ENCODE results near the gene MGAT4A. TPM values are rescaled to one million over a fixed set of nuclear protein-coding genes. Genes with fewer than 3 reads are reported as not detected.

Gene MGAT4A
- total RNA-seq, 1 experiment from 2014 or later = 2.7 TPM

- in situ Hi-C loops (cut with HindIII; ENCODE audit: low pct_unique_long_range_greater_than_20kb, low sequenced_read_pairs) = no loop called here
- no peak for DNase-seq (ENCODE audit: low read depth)
These were observed 87.3 kb downstream of the MGAT4A start for GRCh38 chr2:98643496-98644100.

- in situ Hi-C loops (cut with HindIII; ENCODE audit: low pct_unique_long_range_greater_than_20kb, low sequenced_read_pairs) = no loop called here
- DNase-seq (ENCODE audit: low read depth) = no peak
These were observed 93.4 kb downstream of the MGAT4A start for GRCh38 chr2:98637401-98638147.

- DNase-seq (ENCODE audit: low read depth) = no peak
- in situ Hi-C loops (cut with HindIII; ENCODE audit: low pct_unique_long_range_greater_than_20kb, low sequenced_read_pairs) = no loop called here
These were observed 96.4 kb downstream of the MGAT4A start for GRCh38 chr2:98634406-98635092.

GRCh38 chr2:98632351-98632750, 98.6 kb downstream of the MGAT4A start:
- in situ Hi-C loops (cut with HindIII; ENCODE audit: low pct_unique_long_range_greater_than_20kb, low sequenced_read_pairs) = no loop called here
- DNase-seq (ENCODE audit: low read depth) = no peak

- in situ Hi-C loops (cut with HindIII; ENCODE audit: low pct_unique_long_range_greater_than_20kb, low sequenced_read_pairs) = loop anchor here (25.0 kb wide), 1 partner anchor 439 kb away; no protein-coding TSS in a partner anchor
- no peak for DNase-seq (ENCODE audit: low read depth)
These were observed 107.3 kb downstream of the MGAT4A start for GRCh38 chr2:98623657-98624056.

- no peak for DNase-seq (ENCODE audit: low read depth)
- in situ Hi-C loops (cut with HindIII; ENCODE audit: low pct_unique_long_range_greater_than_20kb, low sequenced_read_pairs) = loop anchor here (25.0 kb wide), 1 partner anchor 445 kb away; no protein-coding TSS in a partner anchor
These were observed 113.8 kb downstream of the MGAT4A start for GRCh38 chr2:98617149-98617548.

GRCh38 chr2:98615481-98615880, 115.5 kb downstream of the MGAT4A start:
- no peak for DNase-seq (ENCODE audit: low read depth)
- in situ Hi-C loops (cut with HindIII; ENCODE audit: low pct_unique_long_range_greater_than_20kb, low sequenced_read_pairs) = loop anchor here (25.0 kb wide), 1 partner anchor 447 kb away; no protein-coding TSS in a partner anchor

- no peak for DNase-seq (ENCODE audit: low read depth)
- in situ Hi-C loops (cut with HindIII; ENCODE audit: low pct_unique_long_range_greater_than_20kb, low sequenced_read_pairs) = loop anchor here (25.0 kb wide), 1 partner anchor 448 kb away; no protein-coding TSS in a partner anchor
These were observed 116.8 kb downstream of the MGAT4A start for GRCh38 chr2:98614024-98614739.

GRCh38 chr2:98608962-98609604, 121.8 kb downstream of the MGAT4A start:
- no peak for DNase-seq (ENCODE audit: low read depth)
- in situ Hi-C loops (cut with HindIII; ENCODE audit: low pct_unique_long_range_greater_than_20kb, low sequenced_read_pairs) = loop anchor here (25.0 kb wide), 1 partner anchor 453 kb away; no protein-coding TSS in a partner anchor

GRCh38 chr2:98608116-98608961, 122.6 kb downstream of the MGAT4A start, which contains the start of the genes COA5 and UNC50:
TSS of gene COA5 (minus strand) at chr2:98608512. CDS start at chr2:98608405, 107 bp downstream.
TSS of gene UNC50 (plus strand) at chr2:98608589. CDS start at chr2:98609760, 1,171 bp downstream.
- peak; percentile 89 for DNase-seq (ENCODE audit: low read depth)
- in situ Hi-C loops (cut with HindIII; ENCODE audit: low pct_unique_long_range_greater_than_20kb, low sequenced_read_pairs) = loop anchor here (25.0 kb wide), 1 partner anchor 454 kb away; no protein-coding TSS in a partner anchor

GRCh38 chr2:98607741-98608115, 123.2 kb downstream of the MGAT4A start:
- DNase-seq (ENCODE audit: low read depth) = no peak
- in situ Hi-C loops (cut with HindIII; ENCODE audit: low pct_unique_long_range_greater_than_20kb, low sequenced_read_pairs) = loop anchor here (25.0 kb wide), 1 partner anchor 455 kb away; no protein-coding TSS in a partner anchor

GRCh38 chr2:98607104-98607503, 123.8 kb downstream of the MGAT4A start:
- in situ Hi-C loops (cut with HindIII; ENCODE audit: low pct_unique_long_range_greater_than_20kb, low sequenced_read_pairs) = loop anchor here (25.0 kb wide), 1 partner anchor 455 kb away; no protein-coding TSS in a partner anchor
- no peak for DNase-seq (ENCODE audit: low read depth)

GRCh38 chr2:98606431-98606830, 124.5 kb downstream of the MGAT4A start:
- DNase-seq (ENCODE audit: low read depth) = no peak
- in situ Hi-C loops (cut with HindIII; ENCODE audit: low pct_unique_long_range_greater_than_20kb, low sequenced_read_pairs) = loop anchor here (25.0 kb wide), 1 partner anchor 456 kb away; no protein-coding TSS in a partner anchor

- no peak for DNase-seq (ENCODE audit: low read depth)
- in situ Hi-C loops (cut with HindIII; ENCODE audit: low pct_unique_long_range_greater_than_20kb, low sequenced_read_pairs) = loop anchor here (25.0 kb wide), 1 partner anchor 457 kb away; no protein-coding TSS in a partner anchor
These were observed 125.9 kb downstream of the MGAT4A start for GRCh38 chr2:98605076-98605475.

- DNase-seq (ENCODE audit: low read depth) = no peak
- in situ Hi-C loops (cut with HindIII; ENCODE audit: low pct_unique_long_range_greater_than_20kb, low sequenced_read_pairs) = loop anchor here (25.0 kb wide), 1 partner anchor 458 kb away; no protein-coding TSS in a partner anchor
These were observed 126.4 kb downstream of the MGAT4A start for GRCh38 chr2:98604547-98604946.

GRCh38 chr2:98601532-98602132, 129.3 kb downstream of the MGAT4A start:
- peak; percentile 49 for DNase-seq (ENCODE audit: low read depth)
- in situ Hi-C loops (cut with HindIII; ENCODE audit: low pct_unique_long_range_greater_than_20kb, low sequenced_read_pairs) = loop anchor here (25.0 kb wide), 1 partner anchor 461 kb away; no protein-coding TSS in a partner anchor

All from Caki2 (cell line).